ENCODE measurements around the gene TNFRSF21. TPM values are rescaled to one million over a fixed set of nuclear protein-coding genes. Genes with fewer than 3 reads are reported as not detected.

TNFRSF21 gene
- polyA plus RNA-seq, 1 donor from 2014 or later: 13.0 TPM

GRCh38 chr6:47260021-47260420, 49.7 kb downstream of the TNFRSF21 start:
- Histone ChIP-seq H3K27ac (ENCODE audit: low read length) (no peak overlapping the region), H3F3A (ENCODE audit: insufficient read depth, low read length, poor library complexity, severe bottlenecking) (no peaks in the 10 kb centered on the region), H3K9me3 (ENCODE audit: low read length) (no peaks in the 10 kb centered on the region), H3K27me3 (ENCODE audit: insufficient read depth, low read depth, low read length) (no peaks in the 10 kb centered on the region), H3K79me2 (replicated peaks; ENCODE audit: insufficient read depth, low read length) (no peaks in the 10 kb centered on the region), H3K9me2 (ENCODE audit: insufficient read depth, low read length) (no peaks in the 10 kb centered on the region), H2AFZ (ENCODE audit: low read depth, low read length) (no peak overlapping the region), H3K9ac (ENCODE audit: low read length) (no peak overlapping the region), H3K36me3 (ENCODE audit: insufficient read depth, low read length) (no peaks in the 10 kb centered on the region), H3K4me2 (ENCODE audit: low read length) (no peak overlapping the region), H4K20me1 (ENCODE audit: insufficient read depth) (no peaks in the 10 kb centered on the region), H3K4me3 (ENCODE audit: low read length) (no peak overlapping the region)
- no peak for TF ChIP-seq REST (IDR thresholded peaks at IDR 0.05; ENCODE audit: borderline replicate concordance)
- no peak for TF ChIP-seq RAD21 (conservative IDR thresholded peaks at IDR 0.05)
- TF ChIP-seq CTCF (IDR thresholded peaks at IDR 0.05; ENCODE audit: poor library complexity, severe bottlenecking): no peak
- TF ChIP-seq EZH2 (IDR thresholded peaks at IDR 0.05; ENCODE audit: borderline replicate concordance, insufficient read depth, low read length, poor library complexity, severe bottlenecking): no peak
- TF ChIP-seq POLR2AphosphoS5 (IDR thresholded peaks at IDR 0.05): no peak
- no peak for TF ChIP-seq TAF1 (IDR thresholded peaks at IDR 0.05; ENCODE audit: low read depth)
- TF ChIP-seq MXI1 (conservative IDR thresholded peaks at IDR 0.05; ENCODE audit: poor library complexity, severe bottlenecking): no peak
- no peak for TF ChIP-seq SMC3 (conservative IDR thresholded peaks at IDR 0.05; ENCODE audit: poor library complexity)
- TF ChIP-seq EP300 (conservative IDR thresholded peaks at IDR 0.05; ENCODE audit: poor library complexity, severe bottlenecking): no peak

GRCh38 chr6:47258724-47259347, 50.9 kb downstream of the TNFRSF21 start:
- Histone ChIP-seq H3K79me2 (replicated peaks; ENCODE audit: insufficient read depth, low read length) (no peaks in the 10 kb centered on the region), H3K27me3 (ENCODE audit: insufficient read depth, low read depth, low read length) (no peaks in the 10 kb centered on the region), H3K4me3 (ENCODE audit: low read length) (no peak overlapping the region), H4K20me1 (ENCODE audit: insufficient read depth) (no peaks in the 10 kb centered on the region), H3F3A (ENCODE audit: insufficient read depth, low read length, poor library complexity, severe bottlenecking) (no peaks in the 10 kb centered on the region), H2AFZ (ENCODE audit: low read depth, low read length) (no peak overlapping the region), H3K36me3 (ENCODE audit: insufficient read depth, low read length) (no peaks in the 10 kb centered on the region), H3K27ac (ENCODE audit: low read length) (no peak overlapping the region), H3K9me3 (ENCODE audit: low read length) (no peaks in the 10 kb centered on the region), H3K9me2 (ENCODE audit: insufficient read depth, low read length) (no peaks in the 10 kb centered on the region), H3K9ac (ENCODE audit: low read length) (no peak overlapping the region), H3K4me2 (ENCODE audit: low read length) (no peak overlapping the region)
- TF ChIP-seq POLR2AphosphoS5 (IDR thresholded peaks at IDR 0.05) (no peak), CTCF (IDR thresholded peaks at IDR 0.05; ENCODE audit: poor library complexity, severe bottlenecking) (no peak), RAD21 (conservative IDR thresholded peaks at IDR 0.05) (no peak), EZH2 (IDR thresholded peaks at IDR 0.05; ENCODE audit: borderline replicate concordance, insufficient read depth, low read length, poor library complexity, severe bottlenecking) (no peak), EP300 (conservative IDR thresholded peaks at IDR 0.05; ENCODE audit: poor library complexity, severe bottlenecking) (no peak), TAF1 (IDR thresholded peaks at IDR 0.05; ENCODE audit: low read depth) (no peak), SMC3 (conservative IDR thresholded peaks at IDR 0.05; ENCODE audit: poor library complexity) (no peak), MXI1 (conservative IDR thresholded peaks at IDR 0.05; ENCODE audit: poor library complexity, severe bottlenecking) (no peak), REST (IDR thresholded peaks at IDR 0.05; ENCODE audit: borderline replicate concordance) (no peak)

Data from neural cell (in vitro differentiated cells).